ELF-1 (cell line): ENCODE measurements around the gene TLE4.
"Not testable (repeated sequence)": the region's sequence is repeated elsewhere in the genome, so short reads cannot be mapped to it uniquely, and the experiment has no call there.

Experiments used
- DNase-seq: peaks from one replicate; pipeline ENCODE4 v3.0.0-alpha.2; 2016; ENCODE audit warnings: low read depth, low spot score

Gene TLE4

DNA sequence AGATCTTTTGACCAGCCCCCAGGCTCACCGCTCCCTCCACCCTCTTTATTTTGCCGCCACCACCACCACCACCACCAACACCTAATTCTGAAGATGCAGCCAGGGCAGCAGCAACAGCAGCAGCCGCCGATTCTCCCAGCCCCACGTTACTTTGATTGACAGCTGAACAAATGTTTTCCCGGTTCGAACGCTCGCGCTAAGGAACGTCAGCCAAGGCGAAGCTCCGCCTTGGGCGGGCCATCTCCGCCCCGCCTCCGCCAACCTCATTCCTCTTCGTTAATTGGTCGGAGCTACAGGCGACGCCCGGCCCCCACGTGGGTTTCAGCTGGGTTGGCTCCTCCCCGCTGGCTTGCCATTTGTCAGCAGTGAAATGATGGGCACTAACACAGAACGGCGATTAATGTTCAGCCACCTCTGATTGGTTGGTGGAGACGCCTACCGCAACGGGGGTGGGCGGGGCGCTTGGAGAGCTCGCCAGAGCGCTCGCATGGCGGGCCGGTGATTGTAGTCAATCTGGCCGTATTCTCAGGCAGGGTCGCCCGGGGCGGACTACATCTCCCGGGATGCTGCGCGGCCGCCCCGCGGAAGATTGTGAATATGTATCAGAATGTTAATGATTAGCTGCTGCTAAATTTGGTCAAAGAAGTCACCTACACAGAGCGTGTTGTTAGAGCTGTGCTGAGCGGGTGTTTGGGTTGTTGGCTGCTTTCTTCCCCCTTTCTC is at the start of gene TLE4:
TSS of gene TLE4 (plus strand) at position 657 of the 723 bp plus-strand sequence. CDS start 826 bp downstream, outside the sequence.
- peak; percentile 100 for DNase-seq

GRCh38 chr9:79522793-79523192 is 49.0 kb upstream of the TLE4 start:
- no peak for DNase-seq

DNA sequence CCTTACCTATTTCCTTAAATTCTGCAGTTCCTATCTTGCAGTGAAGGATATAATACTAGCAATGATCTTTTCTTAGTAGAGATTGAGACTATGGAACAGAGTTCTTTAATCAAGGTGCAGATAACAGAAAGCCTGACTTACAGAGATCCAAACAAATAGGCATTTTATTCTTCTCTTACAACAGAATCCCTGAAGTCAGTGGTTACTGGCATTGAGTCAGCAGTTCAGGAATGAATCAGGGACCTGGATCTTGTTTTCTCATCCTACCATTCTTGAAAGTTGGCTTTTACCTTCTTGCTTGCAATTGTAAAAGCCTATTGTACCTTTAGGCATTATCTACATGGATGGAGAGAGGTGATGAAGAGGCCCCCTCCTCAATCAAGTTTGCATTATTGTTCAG is 47.5 kb upstream of the TLE4 start:
- no peak for DNase-seq

- no peak for DNase-seq
Observed at GRCh38 chr9:79526149-79526672, 45.6 kb upstream of the TLE4 start.

DNA sequence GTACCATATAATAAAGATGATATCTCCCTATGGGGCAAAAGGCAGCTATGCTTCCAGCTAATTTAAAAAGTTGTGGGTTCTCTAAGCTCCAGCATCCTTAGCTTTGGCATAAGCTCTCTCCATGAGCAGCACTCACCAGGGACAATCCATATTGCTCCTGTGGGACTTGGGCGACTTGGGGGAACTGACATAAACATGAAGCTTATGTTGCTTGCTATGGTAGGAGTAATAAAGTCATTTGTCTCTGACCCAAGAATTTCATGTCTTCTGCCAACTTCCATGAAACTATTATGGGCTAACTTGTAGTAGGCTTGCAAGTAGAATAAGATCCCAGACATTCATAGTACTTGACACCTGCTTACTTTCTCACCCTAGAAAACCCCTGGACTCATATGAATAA is 36.2 kb upstream of the TLE4 start:
- no peak for DNase-seq

DNA sequence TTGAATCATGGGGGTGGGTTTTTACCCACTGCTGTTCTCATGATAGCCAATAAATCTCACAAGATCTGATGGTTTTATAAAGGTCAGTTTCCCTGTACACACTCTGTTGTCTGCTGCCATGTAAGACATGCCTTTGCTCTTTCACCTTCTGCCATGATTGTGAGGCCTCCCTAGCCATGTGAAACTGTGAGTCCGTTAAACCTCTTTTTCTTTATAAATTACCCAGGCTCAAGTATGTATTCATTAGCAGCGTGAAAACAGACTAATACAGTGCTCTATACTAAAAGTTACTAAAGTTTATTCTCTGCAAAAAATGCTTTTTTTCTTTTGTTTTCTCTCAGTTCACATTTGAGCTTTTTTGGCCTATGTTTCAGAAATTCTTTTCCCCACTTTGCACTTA is 33.9 kb upstream of the TLE4 start:
- no peak for DNase-seq

GRCh38 chr9:79542735-79543620 is 28.8 kb upstream of the TLE4 start:
- no peak for DNase-seq

DNA sequence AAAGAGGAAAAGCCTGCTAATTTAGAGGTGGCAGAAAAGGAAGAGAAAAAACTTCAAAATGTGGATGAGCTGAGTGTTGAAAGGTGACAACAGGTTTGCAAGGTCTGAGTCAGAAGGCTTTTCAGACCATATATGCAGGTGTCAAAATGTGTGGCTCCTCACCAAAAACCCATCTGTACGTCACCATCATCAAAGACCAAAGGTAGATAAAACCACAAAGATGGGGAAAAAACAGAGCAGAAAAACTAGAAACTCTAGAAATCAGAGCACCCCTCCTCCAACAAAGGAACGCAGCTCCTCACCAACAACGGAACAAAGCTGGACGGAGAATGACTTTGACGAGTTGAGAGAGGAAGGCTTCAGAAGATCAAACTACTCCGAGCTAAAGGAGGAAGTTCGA is 27.4 kb upstream of the TLE4 start:
- DNase-seq: not testable (repeated sequence)

DNA sequence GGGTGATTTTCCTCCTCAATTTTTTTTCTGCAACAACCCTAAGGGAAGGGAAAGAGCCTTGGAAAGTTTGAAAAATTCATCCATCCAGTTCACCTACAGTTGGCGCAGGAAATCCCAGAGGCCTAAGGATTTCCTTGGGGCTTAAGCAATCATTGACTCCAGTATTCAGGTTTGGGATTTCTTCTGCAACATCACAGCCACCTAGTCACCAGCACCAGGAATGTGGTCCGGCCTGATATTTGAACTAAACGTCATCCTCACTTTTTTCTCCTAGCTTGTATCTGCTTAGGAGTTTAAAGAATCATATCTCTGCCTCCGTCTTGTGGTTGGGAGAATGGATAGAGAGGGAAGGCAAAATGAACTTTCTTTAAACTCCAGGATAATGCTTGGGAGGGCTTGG is 20.2 kb upstream of the TLE4 start:
- peak; percentile 10 for DNase-seq

DNA sequence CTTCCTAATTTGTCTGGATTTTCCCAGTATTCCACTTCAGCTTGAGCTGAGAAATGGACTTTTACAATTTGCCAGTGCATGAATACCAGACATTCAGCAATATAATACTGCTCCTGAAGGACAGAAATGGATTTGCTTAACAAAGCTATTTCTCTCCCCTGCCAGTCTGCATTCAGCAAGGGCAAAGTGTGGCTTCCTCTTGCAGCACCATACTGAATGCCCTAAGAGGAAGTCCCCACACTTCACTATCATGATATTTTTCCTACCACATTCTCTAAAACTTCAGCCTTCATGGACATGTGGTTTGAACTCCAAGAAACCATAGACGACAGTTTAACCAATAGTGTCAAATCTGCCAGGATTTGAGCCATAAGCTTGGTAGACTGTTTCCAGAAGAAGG is 19.8 kb upstream of the TLE4 start:
- no peak for DNase-seq

DNA sequence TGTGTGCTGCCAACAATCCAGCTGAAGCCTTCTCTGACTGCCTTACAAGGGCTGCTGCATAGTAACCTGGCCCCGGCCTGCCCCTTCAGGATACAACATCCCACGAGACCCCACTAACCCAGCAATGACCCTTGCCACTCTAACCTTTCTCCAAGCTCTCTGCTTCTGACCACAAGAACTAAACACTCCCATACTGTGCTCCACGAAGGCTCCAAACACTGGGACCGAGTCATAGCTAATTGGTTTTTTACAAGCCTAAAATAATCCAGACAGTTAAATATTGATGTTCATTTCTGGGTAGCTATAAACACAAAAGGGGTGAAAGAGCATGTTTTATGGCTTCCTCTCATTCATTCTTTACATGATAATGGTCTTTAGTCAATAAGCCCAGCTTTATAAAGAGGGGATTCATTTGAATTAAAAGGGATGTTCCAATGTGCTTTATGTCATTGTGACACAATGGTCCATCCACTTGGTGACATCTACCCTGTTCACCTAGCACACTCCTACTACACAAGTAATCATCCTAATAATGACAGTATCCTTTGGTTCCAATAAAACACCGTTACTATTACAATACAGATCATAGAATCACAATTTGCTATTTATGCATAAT is 16.2 kb upstream of the TLE4 start:
- DNase-seq: no peak

DNA sequence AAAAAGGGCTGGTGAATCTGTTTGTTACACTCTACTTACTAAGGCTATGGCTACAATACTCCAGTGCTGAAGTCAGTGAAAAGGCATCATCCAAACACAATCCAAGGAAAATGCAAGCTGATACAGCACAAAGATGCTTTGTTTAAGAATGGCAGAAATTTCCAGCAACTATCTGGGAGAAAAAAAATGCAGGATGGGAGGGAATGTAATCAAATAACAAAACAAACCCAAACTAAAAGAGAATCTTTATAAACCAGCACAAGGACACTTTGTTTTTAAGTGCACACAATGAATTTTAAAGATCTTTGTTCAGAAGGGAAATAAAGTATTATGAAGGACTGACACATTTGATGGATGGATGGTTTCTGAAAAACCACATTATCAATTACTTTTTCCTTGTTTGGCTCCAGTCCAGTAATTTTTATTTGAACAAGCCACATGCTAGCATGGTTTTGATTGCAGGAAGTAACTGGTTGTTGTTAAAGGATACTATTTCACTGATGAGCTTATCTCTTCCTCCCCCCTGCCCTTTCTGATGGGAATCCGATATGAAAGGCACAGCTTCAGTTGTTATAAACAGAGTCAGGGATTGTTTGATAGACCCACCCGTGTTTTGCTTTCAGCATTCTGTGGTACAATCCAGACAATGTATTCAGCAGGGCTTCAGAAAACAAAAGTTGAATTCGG is 12.1 kb upstream of the TLE4 start:
- DNase-seq: no peak

DNA sequence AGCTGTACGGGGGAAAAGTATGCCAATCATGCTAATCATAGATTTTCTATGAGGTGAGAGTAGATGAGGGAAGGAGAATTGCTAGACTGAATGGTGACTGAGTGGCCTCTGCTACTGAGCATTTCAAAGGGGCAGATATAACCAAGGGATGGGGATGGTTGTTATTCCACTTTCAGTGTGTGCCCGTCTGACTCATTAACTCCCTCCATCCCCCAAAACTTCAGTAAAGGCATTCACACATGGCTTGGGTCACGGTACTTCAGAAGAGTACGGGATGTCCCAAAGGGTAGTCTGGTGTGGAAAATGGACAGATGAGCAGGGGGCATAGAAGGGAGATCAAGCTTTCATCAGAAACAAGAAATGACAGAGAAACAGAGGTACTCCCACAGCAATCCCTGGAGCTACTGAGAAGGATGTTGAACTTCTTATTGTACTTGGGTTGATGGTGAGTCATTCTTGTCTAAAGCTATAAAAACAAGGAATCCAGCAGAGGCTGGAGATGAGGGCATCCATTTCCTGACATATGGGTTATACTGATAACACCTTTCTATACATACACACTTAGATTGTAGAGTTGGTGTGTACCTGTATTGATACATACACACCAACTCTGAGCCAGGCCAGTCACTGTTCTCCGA is 8.9 kb upstream of the TLE4 start:
- DNase-seq: no peak

GRCh38 chr9:79564105-79564504 is 7.7 kb upstream of the TLE4 start:
- DNase-seq: no peak

DNA sequence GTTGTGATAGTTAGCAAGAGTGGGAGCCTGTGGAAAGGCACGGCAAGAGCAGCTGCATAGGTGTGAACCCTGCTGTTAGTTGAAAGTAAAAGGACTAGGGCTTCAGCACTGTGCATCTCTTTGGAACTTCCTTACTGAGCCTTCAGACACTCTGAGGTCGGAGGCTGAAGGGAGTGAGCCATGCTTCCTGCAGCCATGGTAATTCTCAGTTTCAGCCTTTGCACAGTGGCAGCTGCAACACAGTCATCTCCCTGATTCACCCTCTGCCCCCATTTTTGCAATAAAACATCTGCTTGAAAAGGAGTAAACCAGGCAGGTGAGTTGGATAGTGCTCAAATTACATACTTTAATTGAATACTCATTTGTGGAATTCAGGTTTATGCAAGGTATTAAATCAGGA is 6.5 kb upstream of the TLE4 start:
- DNase-seq: no peak

DNA sequence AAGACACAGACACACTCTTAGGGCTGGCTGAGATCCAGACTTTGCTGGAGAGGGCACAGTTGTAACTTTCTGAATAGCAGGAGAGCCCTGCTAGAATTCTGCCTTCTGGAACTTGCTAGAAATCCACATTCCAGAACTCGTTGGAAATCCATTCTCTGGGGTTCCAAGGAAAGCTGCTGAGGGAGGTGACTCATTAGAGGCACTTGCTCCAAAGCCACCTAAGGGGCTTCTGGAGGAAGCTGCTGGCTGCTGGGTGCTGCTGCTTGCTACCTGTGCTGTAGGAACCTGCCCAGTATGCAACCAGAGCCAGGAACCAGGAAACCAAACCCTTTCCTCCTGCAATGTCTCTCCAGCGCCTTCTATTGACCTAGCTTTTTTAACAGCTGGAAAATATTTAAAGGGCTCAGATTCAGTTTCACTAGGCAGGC is 4.1 kb upstream of the TLE4 start:
- peak; percentile 43 for DNase-seq

GRCh38 chr9:79568337-79569101 is 3.2 kb upstream of the TLE4 start:
- DNase-seq: no peak

DNA sequence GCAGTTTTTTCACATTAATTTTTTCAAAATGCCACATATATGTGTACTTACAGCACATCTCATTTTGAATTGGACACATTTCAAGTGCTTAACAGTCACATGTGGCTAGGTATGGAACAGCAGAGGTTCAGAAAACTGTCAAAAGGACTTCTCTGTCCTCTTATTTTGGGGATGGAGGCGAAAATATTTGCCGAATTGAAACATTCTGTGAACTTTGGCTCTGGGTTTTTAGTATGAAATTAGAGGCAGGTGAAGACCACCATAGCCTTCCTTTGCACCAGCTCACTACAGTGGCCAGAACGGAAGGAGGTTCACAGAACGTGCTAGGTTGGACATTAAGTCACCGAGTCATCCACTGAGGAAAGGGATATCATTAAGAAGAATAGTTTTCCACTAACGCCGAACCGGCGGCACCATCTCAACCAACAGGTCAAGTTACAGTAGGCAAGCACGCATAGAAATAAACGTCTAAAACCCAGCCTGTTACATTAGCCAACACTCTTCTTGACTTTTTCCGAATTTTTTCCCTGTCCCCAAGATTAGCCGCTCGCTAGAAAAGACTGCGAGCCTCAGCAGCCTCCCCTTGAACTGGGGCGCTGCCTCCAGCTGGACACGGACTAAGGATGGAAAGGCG is 1.8 kb upstream of the TLE4 start:
- peak; percentile 44 for DNase-seq

GRCh38 chr9:79570448-79571308 is 1.1 kb upstream of the TLE4 start:
- peak; percentile 51 for DNase-seq
